Effector memory CD8-positive, alpha-beta T cell (primary cell): Measurements from ENCODE around the gene OR12D2.
"Not testable (repeated sequence)": the region's sequence is repeated elsewhere in the genome, so short reads cannot be mapped to it uniquely, and the experiment has no call there.

Experiments used
- ATAC-seq: fragments of 150-1000 bp; cut with Tn5 transposase; replicated peaks from 2 replicates; pipeline ENCODE4 v1.10.0; 2021; ENCODE audit warnings: mild to moderate bottlenecking, moderate library complexity
- DNase-seq, 3 experiments: peaks; one replicate each; pipeline ENCODE4 v3.0.0; 2021
- H3K27ac Mint-ChIP-seq, 2 donors: one replicate each; pipeline ENCODE4 v1.8.0; 2022; ENCODE audit warnings: mild to moderate bottlenecking in 2 of 2, mixed read lengths in 2 of 2, moderate library complexity in 2 of 2
- H3K27me3 Mint-ChIP-seq, 2 donors: one replicate each; pipeline ENCODE4 v1.8.0; 2022; ENCODE audit warnings: mixed read lengths in 2 of 2
- H3K36me3 Mint-ChIP-seq: one replicate; pipeline ENCODE4 v1.8.0; 2022; ENCODE audit warnings: mild to moderate bottlenecking, moderate library complexity, mixed read lengths; ENCODE audit not compliant: insufficient read depth
- H3K4me1 Mint-ChIP-seq, 2 donors: one replicate each; pipeline ENCODE4 v1.8.0; 2022; ENCODE audit warnings: low read depth in 2 of 2, mixed read lengths in 2 of 2
- H3K4me3 Mint-ChIP-seq, 2 donors: one replicate each; pipeline ENCODE4 v1.8.0; 2022; ENCODE audit warnings: mild to moderate bottlenecking in 2 of 2, mixed read lengths in 2 of 2, moderate library complexity in 2 of 2
- H3K9me3 Mint-ChIP-seq, 2 donors: one replicate each; pipeline ENCODE4 v1.8.0; 2022; ENCODE audit warnings: mixed read lengths in 2 of 2

OR12D2 gene

DNA sequence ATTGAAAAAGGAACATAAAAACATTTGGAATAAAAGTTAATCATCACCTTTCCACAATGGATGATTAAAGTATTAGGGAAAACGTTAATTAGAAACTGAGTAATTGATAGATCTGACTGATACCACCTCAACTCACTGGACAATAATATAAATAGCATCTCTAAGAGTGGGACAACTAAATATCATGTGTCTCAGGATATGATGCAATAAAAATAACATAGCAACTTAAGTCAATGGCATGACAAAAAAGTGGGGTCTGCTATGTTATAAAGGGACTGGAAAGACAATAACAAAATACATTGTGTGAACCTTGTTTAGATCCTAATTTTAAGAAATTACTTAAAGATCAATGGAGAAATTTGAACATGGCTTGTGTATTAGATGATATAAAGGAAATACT, 29.6 kb downstream of the OR12D2 start:
- Mint-ChIP-seq H3K4me3 (no peak overlapping the region), H3K36me3 (no peaks in the 10 kb centered on the region), H3K27ac (no peak overlapping the region), H3K27me3 (peaks cover 40 to 54% of the 10 kb centered on the region in 2 donors), H3K4me1 (no peaks in the 10 kb centered on the region), H3K9me3 (no peaks in the 10 kb centered on the region)
- no peak for DNase-seq
- ATAC-seq = no peak

DNA sequence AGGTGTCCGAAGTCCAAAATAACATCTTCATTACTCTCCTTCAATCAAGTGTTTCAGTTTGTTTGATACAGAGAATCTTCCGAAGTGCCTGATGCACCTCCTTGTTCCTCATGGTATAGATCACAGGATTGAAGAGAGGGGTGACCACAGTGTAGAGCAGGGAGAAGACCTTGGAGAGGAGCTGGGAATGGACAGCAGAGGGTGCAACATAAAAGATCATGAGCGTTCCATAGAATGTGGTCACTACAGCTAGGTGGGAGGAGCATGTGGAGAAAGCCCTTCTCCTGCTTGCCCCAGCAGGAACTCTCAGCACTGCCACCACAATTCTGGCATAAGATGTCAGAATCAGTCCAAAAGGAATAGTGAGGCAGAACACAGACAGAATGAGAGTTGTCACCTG, 31.2 kb downstream of the OR12D2 start:
- no peak overlapping the region for H3K27ac Mint-ChIP-seq
- no peak overlapping the region for H3K4me3 Mint-ChIP-seq
- DNase-seq (no peak), ATAC-seq (no peak)
- H3K4me1 Mint-ChIP-seq = no peaks in the 10 kb centered on the region
- H3K9me3 Mint-ChIP-seq = no peaks in the 10 kb centered on the region
- H3K27me3 Mint-ChIP-seq = peaks cover 27 to 48% of the 10 kb centered on the region in 2 donors
- no peaks in the 10 kb centered on the region for H3K36me3 Mint-ChIP-seq

DNA sequence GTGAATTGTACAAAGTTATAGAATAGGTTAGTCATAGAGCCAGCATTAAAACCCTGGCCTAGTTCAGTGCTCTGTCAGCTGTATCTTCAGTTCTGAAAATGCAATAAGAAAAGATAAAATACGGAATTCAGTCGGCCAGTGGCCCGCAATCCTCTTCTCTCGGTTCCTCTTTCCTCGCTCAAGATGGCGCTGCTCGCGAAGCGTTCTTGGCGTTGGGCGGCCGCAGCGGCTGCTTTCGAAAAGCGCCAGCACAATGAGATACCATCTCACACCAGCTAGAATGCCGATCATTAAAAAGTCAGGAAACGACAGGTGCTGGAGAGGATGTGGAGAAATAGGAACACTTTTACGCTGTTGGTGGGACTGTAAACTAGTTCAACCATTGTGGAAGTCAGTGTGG, 41.3 kb downstream of the OR12D2 start:
- not testable (repeated sequence) for DNase-seq, H3K27ac Mint-ChIP-seq, H3K4me3 Mint-ChIP-seq, H3K36me3 Mint-ChIP-seq, H3K4me1 Mint-ChIP-seq, ATAC-seq, H3K9me3 Mint-ChIP-seq
- peaks cover 48 to 57% of the 10 kb centered on the region in 2 donors for H3K27me3 Mint-ChIP-seq

DNA sequence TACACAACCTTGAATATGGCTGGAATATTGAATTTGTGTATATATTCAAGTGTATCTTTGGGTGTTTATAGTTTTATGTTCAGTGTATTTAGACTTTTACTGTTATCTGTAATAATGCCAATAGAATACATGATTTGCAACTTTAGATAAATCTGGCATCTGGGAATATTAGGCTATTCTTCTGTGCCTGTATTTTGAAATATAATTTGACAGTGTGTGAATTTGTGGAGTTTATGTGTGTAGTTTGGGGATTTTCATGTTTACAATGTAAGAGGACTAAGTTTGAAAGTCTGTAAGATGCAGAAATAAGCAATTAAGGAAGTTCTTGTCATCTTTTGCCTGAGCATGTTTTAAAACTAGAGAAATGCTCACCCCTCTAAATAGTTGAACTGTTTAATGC, 43.6 kb downstream of the OR12D2 start, which contains the start of gene OR10C1:
Gene OR10C1, plus strand, starts transcription at position 301 of the 400 bp plus-strand sequence. CDS start 710 bp downstream, outside the sequence.
- peaks cover 28 to 45% of the 10 kb centered on the region in 2 donors for H3K27me3 Mint-ChIP-seq
- H3K36me3 Mint-ChIP-seq = no peaks in the 10 kb centered on the region
- H3K27ac Mint-ChIP-seq = no peak within 1 kb of the TSS
- H3K9me3 Mint-ChIP-seq = no peaks in the 10 kb centered on the region
- H3K4me3 Mint-ChIP-seq = no peak within 1 kb of the TSS
- no peak for DNase-seq
- H3K4me1 Mint-ChIP-seq = no peaks in the 10 kb centered on the region
- no peak for ATAC-seq

DNA sequence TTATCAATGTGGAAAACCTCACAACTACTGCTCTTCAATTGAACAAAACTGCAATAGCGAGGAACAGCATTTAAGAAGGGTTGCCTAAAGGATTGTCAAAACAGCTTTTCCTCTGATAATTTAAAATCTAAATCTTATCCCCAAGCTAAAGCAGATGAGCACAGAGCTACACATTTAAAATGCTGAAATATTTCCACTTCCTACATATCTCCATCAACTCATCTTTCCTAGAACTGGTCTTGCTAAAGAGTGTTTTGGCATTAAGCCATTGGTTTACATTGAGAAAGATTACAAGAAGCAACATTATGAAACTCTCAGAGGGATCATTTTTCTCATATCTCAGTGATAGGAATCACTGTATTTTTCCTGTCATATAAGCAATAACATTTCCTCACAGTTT, 47.3 kb downstream of the OR12D2 start:
- H3K9me3 Mint-ChIP-seq = peaks cover 0 to 3% of the 10 kb centered on the region in 2 donors

DNA sequence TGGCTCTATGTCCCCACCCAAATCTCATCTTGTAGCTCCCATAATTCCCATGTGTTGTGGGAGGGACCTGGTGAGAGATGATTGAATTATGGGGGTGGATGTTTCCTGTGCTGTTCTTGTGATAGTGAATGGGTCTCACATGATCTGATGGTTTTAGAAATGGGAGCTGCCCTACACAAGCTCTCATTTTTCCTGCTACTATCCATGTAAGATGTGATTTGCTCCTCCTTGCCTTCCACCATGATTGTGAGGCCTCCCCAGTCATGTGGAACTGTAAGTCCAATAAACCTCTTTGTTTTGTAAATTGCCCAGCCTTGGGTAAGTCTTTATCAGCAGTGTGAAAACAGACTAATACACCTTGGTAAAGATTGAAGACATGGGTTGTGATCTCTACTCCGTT, 48.6 kb downstream of the OR12D2 start:
- H3K36me3 Mint-ChIP-seq, H3K4me1 Mint-ChIP-seq, H3K27ac Mint-ChIP-seq, H3K4me3 Mint-ChIP-seq, DNase-seq, ATAC-seq, H3K9me3 Mint-ChIP-seq: not testable (repeated sequence)
- H3K27me3 Mint-ChIP-seq = peaks cover 59 to 69% of the 10 kb centered on the region in 2 donors

More for the DNA sequence above, 47.3 kb downstream of the OR12D2 start:
- ATAC-seq (no peak), DNase-seq (no peak)
- Mint-ChIP-seq H3K27ac (no peak overlapping the region), H3K27me3 (peaks cover 52 to 67% of the 10 kb centered on the region in 2 donors), H3K36me3 (no peaks in the 10 kb centered on the region), H3K4me1 (no peaks in the 10 kb centered on the region), H3K4me3 (no peak overlapping the region)
